ENCODE data around the gene KCNH2. TPM values are rescaled to one million over a fixed set of nuclear protein-coding genes. Genes with fewer than 3 reads are reported as not detected.

The KCNH2 gene
- total RNA-seq, 1 experiment from 2014 or later: 9.1 TPM

Other genes starting within 250 kb of the KCNH2 start
- not detected in 2 replicates for gene GIMAP5, start 240.9 kb downstream of the KCNH2 start, total RNA-seq (2014; rRNA removed; shearing (Covaris generic); ENCODE audit: low replicate concordance)
- gene TMEM176B, start 178.0 kb downstream of the KCNH2 start, total RNA-seq (2014; rRNA removed; shearing (Covaris generic); ENCODE audit: low replicate concordance): not detected in 2 replicates
- not detected in 2 replicates for gene TMEM176A, start 177.6 kb downstream of the KCNH2 start, total RNA-seq (2014; rRNA removed; shearing (Covaris generic); ENCODE audit: low replicate concordance)
- not detected in 2 replicates for gene AOC1, start 125.8 kb downstream of the KCNH2 start, total RNA-seq (2014; rRNA removed; shearing (Covaris generic); ENCODE audit: low replicate concordance)
- 2.9 and 12.0 TPM in 2 replicates for gene NOS3, start 12.7 kb upstream of the KCNH2 start, total RNA-seq (2014; rRNA removed; shearing (Covaris generic); ENCODE audit: low replicate concordance)
- gene ATG9B, start 46.2 kb upstream of the KCNH2 start, total RNA-seq (2014; rRNA removed; shearing (Covaris generic); ENCODE audit: low replicate concordance): 0.68 TPM in 1 of 2 replicates, not detected in the other
- gene ABCB8, start 50.1 kb upstream of the KCNH2 start, total RNA-seq (2014; rRNA removed; shearing (Covaris generic); ENCODE audit: low replicate concordance): 19.6 and 31.5 TPM in 2 replicates
- 0.84 and 1.6 TPM in 2 replicates for gene ASIC3, start 70.2 kb upstream of the KCNH2 start, total RNA-seq (2014; rRNA removed; shearing (Covaris generic); ENCODE audit: low replicate concordance)
- gene CDK5, start 79.6 kb upstream of the KCNH2 start, total RNA-seq (2014; rRNA removed; shearing (Covaris generic); ENCODE audit: low replicate concordance): 30.1 and 37.2 TPM in 2 replicates
- gene SLC4A2, start 81.3 kb upstream of the KCNH2 start, total RNA-seq (2014; rRNA removed; shearing (Covaris generic); ENCODE audit: low replicate concordance): 237 and 345 TPM in 2 replicates
- gene FASTK, start 102.5 kb upstream of the KCNH2 start, total RNA-seq (2014; rRNA removed; shearing (Covaris generic); ENCODE audit: low replicate concordance): 126 and 140 TPM in 2 replicates
- gene TMUB1, start 105.2 kb upstream of the KCNH2 start, total RNA-seq (2014; rRNA removed; shearing (Covaris generic); ENCODE audit: low replicate concordance): 63.7 and 67.2 TPM in 2 replicates
- 32.6 and 33.8 TPM in 2 replicates for gene AGAP3, start 108.2 kb upstream of the KCNH2 start, total RNA-seq (2014; rRNA removed; shearing (Covaris generic); ENCODE audit: low replicate concordance)
- gene GBX1, start 189.4 kb upstream of the KCNH2 start, total RNA-seq (2014; rRNA removed; shearing (Covaris generic); ENCODE audit: low replicate concordance): not detected in 2 replicates
- gene ASB10, start 208.9 kb upstream of the KCNH2 start, total RNA-seq (2014; rRNA removed; shearing (Covaris generic); ENCODE audit: low replicate concordance): not detected in 2 replicates
- gene H2BK1, start 232.2 kb upstream of the KCNH2 start, total RNA-seq (2014; rRNA removed; shearing (Covaris generic); ENCODE audit: low replicate concordance): not detected in 2 replicates
- 36.8 and 47.9 TPM in 2 replicates for gene ABCF2, start 248.9 kb upstream of the KCNH2 start, total RNA-seq (2014; rRNA removed; shearing (Covaris generic); ENCODE audit: low replicate concordance)